GM19193 (cell line): ENCODE results near the gene WASF1.
A peak's percentile ranks its signal among the peaks of the same experiment; 100 is the strongest.

ENCODE experiments used
- POLR2A ChIP-seq: IDR thresholded peaks from 4 replicates; pipeline ENCODE4 v1.6.1; 2011; ENCODE audit not compliant: insufficient read depth, insufficient read length; ENCODE audit errors: extremely low read depth

WASF1 gene

DNA sequence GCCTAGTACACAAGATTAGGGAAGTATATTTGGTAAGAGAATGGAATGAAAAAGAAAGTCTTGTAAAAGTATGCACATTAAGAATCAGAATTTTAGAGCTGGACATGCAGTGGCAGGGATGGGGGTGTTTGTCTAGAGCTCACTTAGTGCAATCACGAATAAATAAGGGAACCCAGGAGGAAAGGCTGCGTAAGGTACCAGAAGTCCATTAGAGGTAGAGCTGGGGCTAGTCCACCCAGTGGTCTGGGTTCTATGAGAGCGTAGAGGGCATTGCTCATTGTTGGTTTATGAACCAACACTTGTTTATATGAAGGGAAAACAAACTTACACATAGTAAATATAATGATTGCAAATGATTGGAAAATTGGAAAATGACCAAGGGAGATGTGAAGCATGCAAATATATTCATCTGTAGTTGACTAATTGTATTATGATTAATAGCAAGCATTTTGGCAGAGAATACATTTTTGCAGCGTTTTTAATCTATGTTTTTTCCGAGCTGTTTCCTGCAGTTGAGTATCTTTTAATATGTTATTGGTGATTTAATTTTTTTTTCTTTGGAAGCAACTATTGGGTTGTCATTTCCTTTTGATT is 3.9 kb upstream of the WASF1 start:
- no peak for TF ChIP-seq POLR2A

DNA sequence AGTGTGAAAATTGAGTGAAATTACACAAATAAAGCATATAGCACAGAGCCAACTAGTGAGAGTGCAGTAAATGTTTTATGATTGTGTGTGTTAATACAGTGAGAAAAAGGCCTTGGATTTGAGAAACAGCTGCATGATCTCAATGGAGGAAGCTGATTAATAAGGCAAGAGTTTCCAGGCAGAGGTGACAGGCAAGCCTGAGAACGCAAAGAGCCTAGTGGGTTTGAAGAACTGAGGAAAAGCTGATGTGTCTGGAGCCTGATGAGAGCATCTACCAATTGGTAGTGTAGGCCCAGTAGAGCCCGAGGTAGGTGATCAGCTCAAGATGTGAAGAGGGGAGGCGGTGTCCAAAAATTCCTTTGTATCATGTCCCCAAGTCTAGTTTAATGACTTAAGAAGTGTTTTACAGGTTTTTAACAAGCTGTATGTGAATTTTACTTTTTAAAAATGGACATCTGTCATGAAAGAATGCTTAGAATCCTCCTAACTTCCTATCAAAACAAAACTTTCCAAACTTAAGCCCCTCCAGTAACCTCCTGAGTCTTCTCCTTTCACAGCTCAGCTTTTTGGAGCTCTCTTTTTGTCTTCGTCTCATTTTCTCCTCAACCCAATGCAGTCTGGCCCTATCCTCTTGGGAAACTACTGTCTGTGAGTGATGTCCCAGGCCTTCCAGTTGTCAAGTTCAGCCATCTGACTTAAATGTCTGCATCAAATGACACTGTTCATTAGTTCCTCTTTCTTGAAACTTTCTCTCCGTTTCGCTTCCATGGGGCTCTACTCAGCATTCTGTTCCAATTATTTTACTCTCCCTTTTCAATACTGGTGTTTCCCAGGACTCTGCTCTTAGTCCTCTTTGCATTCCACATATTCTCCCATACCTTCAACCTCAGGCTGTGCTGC is 1.9 kb upstream of the WASF1 start:
- no peak for TF ChIP-seq POLR2A

DNA sequence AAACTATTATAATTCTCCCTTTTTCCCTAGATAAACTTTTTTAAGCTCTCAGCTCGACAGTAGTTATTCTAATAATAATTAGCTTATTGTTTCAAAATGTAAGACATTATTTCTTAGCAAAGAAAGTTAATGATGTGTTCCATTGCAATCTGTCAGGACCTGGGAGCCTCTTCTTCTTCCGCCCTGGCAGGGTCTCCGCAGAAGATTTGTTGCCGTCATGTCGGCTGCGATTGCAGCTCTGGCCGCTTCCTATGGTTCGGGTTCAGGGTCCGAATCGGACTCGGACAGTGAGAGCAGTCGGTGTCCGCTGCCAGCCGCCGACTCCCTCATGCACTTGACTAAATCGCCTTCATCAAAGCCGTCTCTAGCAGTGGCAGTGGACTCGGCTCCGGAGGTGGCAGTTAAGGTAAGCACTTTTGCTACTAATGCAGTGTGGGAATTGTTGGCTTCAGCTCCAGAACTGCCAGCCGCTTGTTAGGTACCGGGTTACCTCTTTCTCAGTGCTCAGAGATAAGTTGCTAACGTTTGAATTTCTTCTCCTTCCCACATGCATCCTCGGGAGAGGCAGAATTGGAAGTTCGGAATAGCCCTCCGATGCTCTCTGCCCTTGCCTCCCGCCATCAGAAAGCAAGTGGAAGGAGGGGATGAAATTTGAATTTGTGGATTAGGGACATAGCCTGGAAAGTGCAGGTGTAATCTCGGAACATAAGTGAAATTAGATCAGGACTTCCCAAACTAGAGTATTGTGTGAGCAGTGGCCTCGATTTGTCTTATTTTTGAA is 948 bp upstream of the WASF1 start, which contains the start of gene CDC40:
TSS of gene CDC40 (plus strand) at position 200 of the 781 bp plus-strand sequence. CDS start at position 218, 18 bp downstream.
- TF ChIP-seq POLR2A = peak; percentile 79

- TF ChIP-seq POLR2A = no peak
Measured at GRCh38 chr6:110178626-110179405, 654 bp downstream of the WASF1 start.

DNA sequence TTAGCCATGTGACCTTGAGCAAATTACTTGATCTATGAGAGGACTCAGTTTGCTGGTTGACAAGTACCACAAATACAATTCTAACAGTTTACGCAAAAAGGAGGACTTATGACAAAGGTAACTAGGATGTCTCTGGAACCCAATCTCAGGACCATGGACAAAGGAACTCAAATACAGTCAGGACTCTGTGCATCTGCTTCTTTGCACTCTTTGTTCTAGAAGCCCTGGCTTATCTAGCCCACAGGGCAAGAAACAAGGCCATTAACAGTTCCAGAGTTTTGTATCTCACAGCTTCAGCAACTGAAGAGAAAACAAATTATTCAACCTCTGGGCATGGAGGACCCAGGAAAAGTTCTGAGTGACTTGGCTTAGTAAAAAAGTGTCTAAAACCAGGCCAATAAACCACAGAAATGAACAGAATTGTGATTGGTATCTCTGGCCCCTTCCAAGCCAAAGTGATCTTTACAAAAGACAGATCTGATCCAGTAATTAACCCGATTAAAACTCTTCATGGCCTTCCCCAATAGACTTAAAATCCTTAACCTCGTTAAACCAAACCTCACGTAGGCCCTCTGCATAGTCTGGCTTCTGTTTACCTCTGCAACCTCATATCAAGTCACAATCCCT is 5.9 kb downstream of the WASF1 start:
- no peak for TF ChIP-seq POLR2A

DNA sequence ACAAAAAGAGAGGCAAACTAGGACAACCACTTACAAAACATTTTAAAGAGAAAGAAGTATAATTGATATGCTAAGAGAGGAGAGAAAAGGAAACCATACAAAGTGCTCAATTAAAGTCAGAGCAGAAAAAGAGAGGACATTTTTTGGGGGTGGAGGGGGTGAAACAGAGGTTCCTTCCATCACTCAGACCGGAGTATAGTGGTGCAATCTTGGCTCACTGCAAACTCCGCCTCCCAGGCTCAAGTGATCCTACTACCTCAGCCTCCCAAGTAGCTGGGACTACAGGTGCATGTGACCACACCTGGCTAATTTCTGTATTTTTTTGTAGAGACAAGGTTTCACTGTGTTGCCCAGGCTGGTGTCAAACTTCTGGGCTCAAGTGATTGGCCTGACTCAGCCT is 9.4 kb downstream of the WASF1 start:
- no peak for TF ChIP-seq POLR2A

GRCh38 chr6:110158479-110158878 is 21.0 kb downstream of the WASF1 start:
- no peak for TF ChIP-seq POLR2A

DNA sequence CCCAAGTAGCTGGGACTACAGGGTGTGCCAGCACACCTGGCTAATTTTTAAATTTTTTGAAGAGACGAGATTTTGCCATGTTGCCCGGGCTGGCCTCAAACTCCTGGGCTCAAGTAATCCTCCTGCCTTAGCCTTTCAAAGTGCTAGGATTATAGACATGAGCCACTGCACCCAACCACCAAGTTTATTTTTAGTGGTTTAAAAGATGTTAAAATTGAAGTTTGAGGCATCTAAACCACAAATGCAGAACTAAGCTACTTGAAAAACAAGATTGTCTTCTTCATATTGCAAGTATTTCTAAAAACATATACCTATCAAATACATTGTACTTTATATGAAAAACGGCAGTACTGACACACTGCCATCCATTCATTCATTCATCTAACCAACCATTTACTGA is 31.6 kb downstream of the WASF1 start:
- no peak for TF ChIP-seq POLR2A

DNA sequence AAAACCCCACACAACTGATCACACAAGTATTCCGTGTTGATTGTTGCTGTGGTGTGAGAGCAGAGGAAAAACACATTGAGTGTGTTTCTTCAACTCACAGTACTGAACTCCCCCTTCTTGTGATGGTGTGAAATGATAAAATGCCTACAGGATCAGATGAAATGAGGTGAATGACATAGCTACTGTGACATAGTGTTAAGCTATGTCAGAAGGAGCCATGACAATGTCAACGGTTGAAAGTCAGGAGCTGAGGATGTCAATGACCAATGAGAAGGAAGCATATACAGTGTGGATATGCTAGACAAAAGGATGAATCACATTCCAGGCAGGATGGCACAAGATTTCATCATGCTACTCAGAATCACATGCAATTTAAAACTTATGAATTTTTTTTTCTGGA is 38.8 kb downstream of the WASF1 start:
- no peak for TF ChIP-seq POLR2A

GRCh38 chr6:110139052-110139451 is 40.4 kb downstream of the WASF1 start:
- no peak for TF ChIP-seq POLR2A

GRCh38 chr6:110137924-110138887 is 41.3 kb downstream of the WASF1 start:
- TF ChIP-seq POLR2A = no peak

DNA sequence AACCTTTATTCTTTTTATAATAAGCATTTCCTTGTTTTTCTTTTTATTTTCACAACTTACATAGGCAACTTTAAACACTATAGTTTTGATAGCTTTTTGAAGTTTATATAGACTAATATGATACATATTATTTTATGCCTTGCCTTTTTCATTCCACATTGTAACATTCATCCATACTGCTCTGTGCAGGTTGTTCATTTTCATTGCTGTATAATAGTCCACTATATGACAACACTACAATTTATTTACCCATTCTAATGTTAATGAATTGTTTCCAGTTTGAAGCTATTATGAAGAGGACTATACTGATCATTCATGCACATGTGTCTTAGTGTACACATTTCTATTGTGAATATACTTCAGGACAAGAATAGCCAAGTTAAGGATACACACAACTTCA is 49.1 kb downstream of the WASF1 start:
- TF ChIP-seq POLR2A = no peak

DNA sequence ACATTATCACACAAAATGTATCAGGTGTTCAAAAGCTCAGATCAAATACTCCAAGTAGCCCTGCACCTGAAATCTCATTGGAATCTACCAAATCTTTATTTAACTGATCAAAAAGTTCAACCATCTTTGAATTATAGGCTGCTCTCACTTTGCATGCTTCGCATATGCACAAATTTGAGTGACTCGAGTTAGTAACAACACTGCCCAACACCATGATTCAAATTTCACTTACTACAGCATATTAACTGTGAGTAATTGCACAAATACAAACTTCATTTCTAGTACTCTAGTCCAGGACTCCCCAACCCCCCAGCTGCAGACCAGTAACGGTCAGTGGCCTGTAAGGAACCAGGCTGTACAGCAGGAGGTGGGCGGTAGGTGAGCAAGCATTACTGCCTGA is 51.1 kb downstream of the WASF1 start:
- TF ChIP-seq POLR2A = no peak
